Osteocyte (in vitro differentiated cells): ENCODE data around the gene RBM8A. TPM values are rescaled to one million over a fixed set of nuclear protein-coding genes. Genes with fewer than 3 reads are reported as not detected.

Source experiments
- DNase-seq: peaks from one replicate; pipeline ENCODE4 v3.0.0; 2021; ENCODE audit warnings: mixed read lengths; ENCODE audit not compliant: unreplicated experiment; ENCODE audit errors: extremely low spot score
- H3K27ac Mint-ChIP-seq: one replicate; pipeline ENCODE4 v1.8.0; 2021; ENCODE audit warnings: mild to moderate bottlenecking, mixed read lengths; ENCODE audit not compliant: unreplicated experiment
- H3K27me3 Mint-ChIP-seq: one replicate; pipeline ENCODE4 v1.8.0; 2021; ENCODE audit warnings: mixed read lengths; ENCODE audit not compliant: unreplicated experiment
- H3K36me3 Mint-ChIP-seq: one replicate; pipeline ENCODE4 v1.8.0; 2021; ENCODE audit warnings: mixed read lengths; ENCODE audit not compliant: unreplicated experiment
- H3K4me1 Mint-ChIP-seq: one replicate; pipeline ENCODE4 v1.8.0; 2021; ENCODE audit warnings: mixed read lengths; ENCODE audit not compliant: unreplicated experiment
- H3K4me3 Mint-ChIP-seq: one replicate; pipeline ENCODE4 v1.8.0; 2021; ENCODE audit warnings: mild to moderate bottlenecking, moderate library complexity, mixed read lengths; ENCODE audit not compliant: unreplicated experiment
- H3K9me3 Mint-ChIP-seq: one replicate; pipeline ENCODE4 v1.8.0; 2021; ENCODE audit warnings: mixed read lengths; ENCODE audit not compliant: unreplicated experiment
- total RNA-seq: library from RNA; stranded (reverse); gene quantifications from 2 replicates; pipeline ENCODE4 v1.2.1, GENCODE V29; 2021
- TF ChIP-seq, protein P1 (sequence below): fragments of 200-600 bp; sonication (generic); IDR thresholded peaks from 2 replicates; pipeline ENCODE4 v1.5.0; 2021; ENCODE audit warnings: antibody characterized with exemption, mild to moderate bottlenecking, moderate library complexity

The RBM8A gene
- total RNA-seq, 1 donor from 2014 or later: 114 TPM

DNA sequence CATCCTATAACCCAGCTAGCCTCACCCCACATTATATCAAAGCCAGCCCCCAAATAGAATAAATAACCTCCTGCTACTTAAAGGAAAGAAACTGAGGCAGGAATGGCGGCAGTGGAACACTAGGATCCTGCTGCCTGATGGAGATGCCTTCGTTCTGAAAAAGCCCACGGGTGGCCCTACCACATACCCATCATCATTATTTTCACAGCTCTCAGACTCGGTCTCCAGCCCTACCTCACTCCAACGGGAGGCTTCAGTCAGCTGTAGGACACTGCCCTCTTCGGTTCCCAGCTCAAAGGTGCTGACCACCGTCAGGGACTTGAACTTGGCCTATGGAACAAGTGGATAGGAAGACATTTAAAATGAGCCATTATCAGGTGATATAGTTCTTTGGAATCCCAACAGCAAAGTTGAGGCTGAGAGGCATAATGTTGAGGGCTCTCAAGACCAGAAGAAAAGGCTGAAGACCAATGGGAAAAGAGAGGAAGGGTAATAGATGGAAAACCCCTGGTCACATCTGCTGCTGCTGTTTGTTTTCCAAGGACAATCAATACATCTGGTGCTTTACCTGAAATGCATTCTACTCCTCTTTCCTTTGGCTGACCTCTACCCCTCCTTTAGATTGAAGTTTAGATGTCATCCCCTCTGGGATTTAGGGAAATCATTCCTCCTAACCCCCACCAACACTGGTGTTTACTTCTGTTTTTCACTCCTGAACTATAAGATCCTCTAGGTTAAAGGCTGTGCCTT lies 33.8 kb downstream of the RBM8A start:
- Mint-ChIP-seq H3K27me3 (no peaks in the 10 kb centered on the region), H3K9me3 (no peaks in the 10 kb centered on the region), H3K36me3 (peaks cover 16% of the 10 kb centered on the region), H3K4me1 (peaks cover 37% of the 10 kb centered on the region), H3K27ac (peak overlapping the region; percentile 98), H3K4me3 (no peak overlapping the region)
- TF ChIP-seq, protein P1, sequence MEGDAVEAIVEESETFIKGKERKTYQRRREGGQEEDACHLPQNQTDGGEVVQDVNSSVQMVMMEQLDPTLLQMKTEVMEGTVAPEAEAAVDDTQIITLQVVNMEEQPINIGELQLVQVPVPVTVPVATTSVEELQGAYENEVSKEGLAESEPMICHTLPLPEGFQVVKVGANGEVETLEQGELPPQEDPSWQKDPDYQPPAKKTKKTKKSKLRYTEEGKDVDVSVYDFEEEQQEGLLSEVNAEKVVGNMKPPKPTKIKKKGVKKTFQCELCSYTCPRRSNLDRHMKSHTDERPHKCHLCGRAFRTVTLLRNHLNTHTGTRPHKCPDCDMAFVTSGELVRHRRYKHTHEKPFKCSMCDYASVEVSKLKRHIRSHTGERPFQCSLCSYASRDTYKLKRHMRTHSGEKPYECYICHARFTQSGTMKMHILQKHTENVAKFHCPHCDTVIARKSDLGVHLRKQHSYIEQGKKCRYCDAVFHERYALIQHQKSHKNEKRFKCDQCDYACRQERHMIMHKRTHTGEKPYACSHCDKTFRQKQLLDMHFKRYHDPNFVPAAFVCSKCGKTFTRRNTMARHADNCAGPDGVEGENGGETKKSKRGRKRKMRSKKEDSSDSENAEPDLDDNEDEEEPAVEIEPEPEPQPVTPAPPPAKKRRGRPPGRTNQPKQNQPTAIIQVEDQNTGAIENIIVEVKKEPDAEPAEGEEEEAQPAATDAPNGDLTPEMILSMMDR: no peak
- no peak for DNase-seq

DNA sequence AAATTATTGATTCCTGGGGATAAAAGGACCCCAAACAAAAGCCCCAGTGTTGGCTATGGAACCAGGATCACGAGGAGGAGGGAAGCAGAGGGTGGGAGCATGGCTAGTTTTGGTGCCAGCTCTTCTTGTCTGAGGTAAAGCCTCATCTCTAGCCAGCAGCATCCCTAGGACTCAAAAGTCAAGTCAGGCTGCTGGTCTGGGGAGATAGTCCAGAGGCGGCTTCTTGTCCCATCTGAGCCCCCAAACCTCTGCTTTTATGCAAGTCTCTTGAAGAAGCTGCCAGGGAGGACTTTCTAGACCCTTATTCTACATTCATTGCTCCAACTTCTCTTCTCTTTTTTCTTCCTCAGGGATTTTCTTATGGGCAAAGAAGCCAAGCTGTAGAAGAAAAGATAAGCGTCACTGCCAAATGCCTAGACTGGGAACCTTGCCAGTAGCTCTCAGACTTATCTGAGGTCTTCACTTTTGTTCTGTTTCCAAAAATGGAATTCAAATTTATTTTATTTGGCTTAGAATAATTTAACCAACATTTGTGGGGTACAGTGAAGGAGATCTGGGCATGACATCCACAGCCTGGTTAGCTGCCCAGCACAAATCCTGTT lies 34.7 kb downstream of the RBM8A start:
- Mint-ChIP-seq H3K27ac (peak overlapping the region; percentile 98), H3K9me3 (no peaks in the 10 kb centered on the region), H3K4me1 (peaks cover 42% of the 10 kb centered on the region), H3K27me3 (no peaks in the 10 kb centered on the region), H3K36me3 (peaks cover 14% of the 10 kb centered on the region), H3K4me3 (peak overlapping the region; percentile 41)
- no peak for DNase-seq
- TF ChIP-seq, protein P1: no peak

DNA sequence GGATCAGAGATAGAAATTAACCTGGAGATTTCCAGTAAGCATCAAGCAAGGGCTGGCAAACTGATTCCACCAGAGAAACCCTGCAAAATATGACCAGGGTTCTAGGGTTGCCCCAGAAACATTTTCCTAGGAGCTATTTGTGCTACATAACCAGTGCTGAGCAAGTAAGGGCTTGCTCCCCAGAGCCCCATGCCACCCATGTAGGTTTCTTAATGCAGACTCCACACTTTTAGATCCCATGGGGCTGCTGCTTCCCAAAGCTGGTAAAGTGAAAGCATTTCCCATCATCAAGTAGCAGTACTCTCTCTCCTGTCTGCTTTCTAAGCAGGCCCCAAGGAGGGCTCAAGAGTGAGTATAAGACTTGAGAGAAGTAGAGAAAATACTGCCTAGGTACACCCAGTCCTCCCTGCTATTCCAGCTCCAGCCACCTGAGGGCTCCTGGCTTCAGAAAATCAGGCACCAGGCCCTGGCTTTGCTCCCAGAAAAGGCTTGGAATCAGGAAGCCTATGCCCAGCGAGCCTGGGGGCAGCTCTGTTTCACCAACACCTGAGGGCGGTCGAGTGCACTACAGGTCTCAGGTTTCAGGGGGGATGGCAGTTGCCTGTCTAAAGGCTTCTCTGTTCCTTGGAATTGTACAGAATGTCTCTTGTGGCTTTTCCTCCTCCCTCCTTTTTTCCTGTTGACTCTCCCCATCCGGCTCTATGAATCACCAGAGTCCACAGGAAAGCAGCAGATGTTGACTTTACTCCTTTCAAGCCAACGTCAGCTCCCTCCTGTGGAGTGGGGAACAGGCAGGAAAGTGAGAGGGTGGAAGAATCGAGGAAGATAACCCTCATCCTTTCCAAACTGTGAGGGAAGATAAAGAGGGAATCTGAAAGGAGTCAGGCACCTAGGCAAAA lies 35.4 kb downstream of the RBM8A start:
- peak; percentile 98 for DNase-seq
- peaks cover 11% of the 10 kb centered on the region for H3K36me3 Mint-ChIP-seq
- H3K27ac Mint-ChIP-seq: peak overlapping the region; percentile 98
- TF ChIP-seq, protein P1: peak; percentile 97
- no peaks in the 10 kb centered on the region for H3K27me3 Mint-ChIP-seq
- no peaks in the 10 kb centered on the region for H3K9me3 Mint-ChIP-seq
- peaks cover 46% of the 10 kb centered on the region for H3K4me1 Mint-ChIP-seq
- peak overlapping the region; percentile 41 for H3K4me3 Mint-ChIP-seq

DNA sequence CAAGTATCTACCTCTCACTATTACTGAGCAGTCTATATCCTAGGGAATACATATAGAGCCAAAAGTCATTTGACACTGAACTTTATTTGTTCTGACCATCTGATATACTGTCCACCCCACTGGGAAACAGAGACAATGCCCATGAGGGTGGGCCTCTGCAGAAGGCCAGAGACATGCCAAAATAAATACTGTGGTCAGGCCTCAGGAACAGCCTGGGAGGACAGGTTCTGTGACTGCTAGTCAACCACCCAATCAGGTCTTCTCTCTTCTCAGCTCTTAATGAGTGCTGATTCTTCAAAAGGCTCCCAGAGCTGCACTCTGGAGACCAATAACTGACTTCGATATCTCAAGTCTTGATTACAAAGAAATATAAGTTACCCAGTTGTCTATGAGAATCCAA lies 36.1 kb downstream of the RBM8A start:
- Mint-ChIP-seq H3K36me3 (peaks cover 4% of the 10 kb centered on the region), H3K4me1 (peaks cover 49% of the 10 kb centered on the region), H3K27me3 (no peaks in the 10 kb centered on the region), H3K27ac (peak overlapping the region; percentile 98), H3K9me3 (no peaks in the 10 kb centered on the region), H3K4me3 (peak overlapping the region; percentile 18)
- no peak for DNase-seq
- TF ChIP-seq, protein P1: no peak

DNA sequence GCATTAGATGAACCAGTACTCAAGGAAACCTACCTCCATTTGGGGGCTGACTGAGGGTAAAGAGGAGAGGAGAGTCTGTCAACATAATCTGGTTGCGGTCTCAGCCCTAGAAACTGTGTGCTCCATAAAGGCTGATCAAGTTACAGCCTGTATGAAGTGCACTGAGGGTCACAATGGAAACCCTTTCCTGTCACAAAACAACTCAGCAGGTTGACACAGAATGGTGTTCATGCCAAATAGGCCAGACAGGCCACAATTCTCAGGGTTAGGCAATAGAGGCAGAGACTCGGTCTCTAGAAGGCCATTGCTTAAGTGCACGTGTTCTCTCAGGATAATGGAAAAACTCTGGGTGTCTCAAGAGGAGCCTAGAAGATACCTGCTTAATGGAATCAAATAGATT lies 37.6 kb downstream of the RBM8A start:
- H3K27me3 Mint-ChIP-seq: peaks cover 6% of the 10 kb centered on the region
- peaks cover 60% of the 10 kb centered on the region for H3K4me1 Mint-ChIP-seq
- no peak overlapping the region for H3K4me3 Mint-ChIP-seq
- TF ChIP-seq, protein P1: no peak
- no peaks in the 10 kb centered on the region for H3K9me3 Mint-ChIP-seq
- H3K27ac Mint-ChIP-seq: peak overlapping the region; percentile 14
- peaks cover 3% of the 10 kb centered on the region for H3K36me3 Mint-ChIP-seq
- DNase-seq: no peak
